Stimulated activated CD4-positive, alpha-beta T cell treated with anti-CD3 and anti-CD28 coated beads, Interleukin-1b, Interleukin-23, amount 100 ng/mL, for 24 hours (primary cell): Measurements from ENCODE around the gene NRAP.

Source experiments
- DNase-seq, 4 experiments: peaks; one replicate each; pipeline ENCODE4 v3.0.0-alpha.2; 2020; ENCODE audit warnings: low read depth in 4 of 4, low spot score in 1 of 4

Gene NRAP, protein sequence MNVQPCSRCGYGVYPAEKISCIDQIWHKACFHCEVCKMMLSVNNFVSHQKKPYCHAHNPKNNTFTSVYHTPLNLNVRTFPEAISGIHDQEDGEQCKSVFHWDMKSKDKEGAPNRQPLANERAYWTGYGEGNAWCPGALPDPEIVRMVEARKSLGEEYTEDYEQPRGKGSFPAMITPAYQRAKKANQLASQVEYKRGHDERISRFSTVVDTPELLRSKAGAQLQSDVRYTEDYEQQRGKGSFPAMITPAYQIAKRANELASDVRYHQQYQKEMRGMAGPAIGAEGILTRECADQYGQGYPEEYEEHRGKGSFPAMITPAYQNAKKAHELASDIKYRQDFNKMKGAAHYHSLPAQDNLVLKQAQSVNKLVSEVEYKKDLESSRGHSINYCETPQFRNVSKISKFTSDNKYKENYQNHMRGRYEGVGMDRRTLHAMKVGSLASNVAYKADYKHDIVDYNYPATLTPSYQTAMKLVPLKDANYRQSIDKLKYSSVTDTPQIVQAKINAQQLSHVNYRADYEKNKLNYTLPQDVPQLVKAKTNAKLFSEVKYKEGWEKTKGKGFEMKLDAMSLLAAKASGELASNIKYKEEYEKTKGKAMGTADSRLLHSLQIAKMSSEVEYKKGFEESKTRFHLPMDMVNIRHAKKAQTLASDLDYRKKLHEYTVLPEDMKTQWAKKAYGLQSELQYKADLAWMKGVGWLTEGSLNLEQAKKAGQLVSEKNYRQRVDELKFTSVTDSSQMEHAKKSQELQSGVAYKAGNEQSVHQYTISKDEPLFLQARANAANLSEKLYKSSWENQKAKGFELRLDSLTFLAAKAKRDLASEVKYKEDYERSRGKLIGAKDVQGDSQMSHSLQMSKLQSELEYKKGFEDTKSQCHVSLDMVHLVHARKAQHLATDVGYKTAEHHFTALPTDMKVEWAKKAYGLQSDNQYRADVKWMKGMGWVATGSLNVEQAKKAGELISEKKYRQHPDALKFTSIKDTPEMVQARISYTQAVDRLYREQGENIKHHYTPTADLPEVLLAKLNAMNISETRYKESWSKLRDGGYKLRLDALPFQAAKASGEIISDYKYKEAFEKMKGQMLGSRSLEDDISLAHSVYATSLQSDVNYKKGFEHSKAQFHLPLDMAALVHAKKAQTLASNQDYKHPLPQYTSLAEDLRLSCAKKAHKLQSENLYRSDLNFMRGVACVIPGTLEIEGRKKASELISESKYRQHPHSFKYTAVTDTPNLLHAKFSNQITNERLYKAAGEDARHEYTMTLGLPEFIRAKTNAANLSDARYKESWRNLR (N-terminal part only)

DNA sequence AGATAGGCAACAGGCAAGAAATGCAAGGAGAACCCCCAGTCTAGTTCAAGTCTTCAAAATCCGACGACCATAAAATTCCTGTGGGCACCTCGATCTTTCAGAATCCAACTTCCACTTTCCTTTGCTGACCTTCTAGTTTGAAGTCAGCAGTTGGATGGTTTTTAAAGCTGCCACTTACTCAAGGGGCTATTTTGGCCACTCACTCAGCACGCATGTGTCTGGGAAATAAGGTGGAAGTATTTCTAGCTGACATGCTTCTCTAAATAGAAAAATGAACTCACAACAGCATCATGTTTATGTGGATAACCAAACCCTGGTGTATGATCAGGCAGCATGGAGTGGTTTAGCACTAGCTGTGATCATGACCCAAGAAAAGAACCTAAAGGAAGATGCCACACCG is at the start of gene NRAP:
Gene NRAP (minus strand): TSS at position 134 of the 400 bp plus-strand sequence. CDS start 159 bp downstream, outside the sequence.
- DNase-seq, result no peak

DNA sequence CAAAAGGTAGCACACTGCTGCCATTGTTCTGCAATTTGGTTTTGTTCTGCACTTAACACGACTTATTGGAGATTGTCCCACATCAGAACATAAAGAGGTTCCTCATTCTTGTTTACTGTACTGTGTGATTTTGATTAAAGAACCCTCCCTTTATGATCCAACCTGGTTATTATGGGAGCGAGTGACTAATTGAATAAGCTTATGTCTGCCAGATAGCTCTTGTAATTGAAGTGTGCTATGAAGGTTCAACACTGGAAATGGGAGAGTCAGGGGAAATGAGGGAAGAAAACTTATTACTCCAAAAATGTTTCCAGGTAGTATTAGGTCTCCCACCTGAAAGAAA is 49.8 kb upstream of the NRAP start:
- no peak for DNase-seq

DNA sequence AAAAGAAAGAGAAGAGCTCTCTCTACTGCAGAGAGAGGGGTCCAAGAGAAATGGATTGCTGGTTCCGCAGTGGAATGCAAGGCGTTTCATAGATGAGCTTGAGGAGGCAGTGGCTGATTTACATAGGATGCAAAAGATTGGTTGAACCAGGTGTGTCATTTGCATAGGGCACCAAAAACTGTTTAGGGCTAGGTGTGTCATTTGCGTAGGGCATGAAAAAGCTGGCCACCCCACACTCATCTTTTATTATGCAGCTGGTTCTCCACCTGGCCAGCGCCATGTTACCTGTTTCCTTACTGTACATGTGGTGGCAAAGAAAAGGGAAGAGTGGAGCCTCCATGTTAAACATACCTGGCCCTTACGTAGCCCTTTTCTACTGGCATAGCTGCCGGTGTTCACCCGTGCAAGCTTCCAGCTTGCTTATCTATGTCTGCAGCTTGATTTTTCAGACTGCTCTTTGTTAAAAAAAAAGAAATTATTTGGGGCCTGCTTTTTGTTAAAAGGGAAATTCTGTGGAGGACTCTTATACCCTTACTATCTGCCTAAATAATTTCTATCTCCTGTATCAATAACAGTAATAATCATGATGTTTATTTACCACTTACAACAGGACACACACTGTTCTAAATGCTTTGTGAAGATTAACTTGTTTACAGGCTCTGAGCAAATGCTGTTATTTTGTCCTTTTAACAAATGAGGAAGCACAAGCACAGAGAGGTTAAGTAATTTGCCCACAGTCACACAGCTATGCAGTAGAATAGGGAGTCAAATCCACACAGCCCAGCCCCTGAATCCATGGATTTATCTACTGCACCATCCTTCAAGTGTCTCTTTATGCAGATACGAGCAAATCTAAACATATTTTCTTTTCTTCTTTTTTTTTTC is 49.2 kb upstream of the NRAP start:
- no peak for DNase-seq

DNA sequence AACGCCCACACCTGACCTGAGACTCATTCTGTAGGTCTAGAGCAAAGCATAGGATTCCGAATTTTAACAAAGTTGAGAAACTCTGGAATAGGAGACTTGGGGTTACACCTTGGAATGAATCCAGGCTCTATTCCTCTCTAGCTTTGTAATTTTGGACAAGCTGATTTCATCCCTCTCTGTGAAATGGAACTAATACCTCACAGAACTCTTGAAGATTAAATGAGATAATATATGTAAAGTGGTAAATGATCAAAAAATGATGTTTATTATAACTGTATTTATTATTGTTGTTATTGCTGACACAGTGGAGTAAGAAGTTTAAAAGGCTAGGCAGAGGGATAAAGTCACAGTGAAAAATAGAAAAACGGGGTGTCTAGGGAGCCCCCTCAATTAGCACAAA is 48.2 kb upstream of the NRAP start:
- no peak for DNase-seq

DNA sequence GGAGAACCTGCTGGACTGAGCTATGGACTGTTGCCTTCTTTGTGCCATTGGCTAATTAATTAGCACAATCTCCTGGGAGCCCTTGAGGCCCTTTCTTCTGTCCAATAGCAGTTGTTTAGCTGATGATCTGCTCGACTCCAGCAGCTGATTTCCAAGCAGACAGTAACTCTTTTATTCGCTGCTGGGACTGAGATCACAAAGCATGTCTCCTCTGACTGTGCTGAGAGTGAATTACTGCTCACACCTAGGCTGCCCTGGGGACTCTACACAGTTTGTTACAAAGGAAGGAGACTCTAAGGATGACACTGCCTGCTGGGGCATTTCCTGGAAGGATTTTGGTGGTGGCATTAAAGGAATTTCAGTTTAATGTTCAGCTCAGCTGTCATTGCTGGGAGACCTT is 47.3 kb upstream of the NRAP start:
- no peak for DNase-seq

DNA sequence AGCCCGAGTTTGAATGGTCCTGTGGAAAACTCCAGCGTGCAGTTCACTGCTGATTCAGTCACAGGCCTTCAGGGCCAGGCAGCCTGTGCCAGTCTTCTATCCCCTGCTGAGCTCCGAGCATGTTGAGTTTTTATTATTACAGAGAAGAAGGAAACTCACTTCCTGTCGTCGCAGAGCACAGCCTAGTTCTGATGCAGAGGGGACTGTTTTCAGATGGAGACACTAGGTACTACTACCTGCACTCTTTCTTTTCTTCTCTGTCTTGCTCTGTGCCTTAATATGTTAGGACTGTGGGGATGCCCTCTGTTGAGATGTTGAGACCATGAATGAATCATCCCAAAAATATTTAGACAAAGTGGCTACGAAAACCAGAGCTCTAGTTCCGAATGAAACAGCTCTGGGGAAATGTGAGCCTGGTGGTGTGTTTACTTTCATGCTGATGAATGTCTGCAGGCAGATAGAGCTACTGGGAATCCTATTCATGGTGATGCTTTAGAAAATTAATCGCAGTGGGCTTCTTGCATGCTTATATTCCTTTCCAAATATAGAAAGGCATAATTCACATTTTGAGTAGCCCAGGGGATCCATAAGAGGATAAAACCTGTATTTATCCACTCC is 45.5 kb upstream of the NRAP start:
- no peak for DNase-seq

DNA sequence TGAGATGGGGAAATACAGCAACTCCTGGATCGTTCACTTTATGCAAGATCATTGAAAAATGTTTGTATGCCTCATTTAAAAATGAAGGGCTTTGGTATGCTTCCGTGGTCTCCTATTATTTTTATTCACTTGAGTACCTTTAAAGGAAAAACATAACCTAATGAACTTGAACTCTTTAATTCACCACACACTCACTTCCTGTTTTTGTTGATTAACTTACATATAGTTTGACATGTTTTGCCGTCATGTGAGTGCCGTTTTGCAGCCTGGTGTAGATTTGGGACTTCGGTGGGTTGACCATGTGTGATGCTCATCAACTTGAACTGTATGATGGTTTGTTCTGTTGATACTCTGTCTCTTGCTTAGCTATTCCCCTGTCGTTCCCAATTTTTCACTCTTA is 44.8 kb upstream of the NRAP start:
- DNase-seq, result no peak

DNA sequence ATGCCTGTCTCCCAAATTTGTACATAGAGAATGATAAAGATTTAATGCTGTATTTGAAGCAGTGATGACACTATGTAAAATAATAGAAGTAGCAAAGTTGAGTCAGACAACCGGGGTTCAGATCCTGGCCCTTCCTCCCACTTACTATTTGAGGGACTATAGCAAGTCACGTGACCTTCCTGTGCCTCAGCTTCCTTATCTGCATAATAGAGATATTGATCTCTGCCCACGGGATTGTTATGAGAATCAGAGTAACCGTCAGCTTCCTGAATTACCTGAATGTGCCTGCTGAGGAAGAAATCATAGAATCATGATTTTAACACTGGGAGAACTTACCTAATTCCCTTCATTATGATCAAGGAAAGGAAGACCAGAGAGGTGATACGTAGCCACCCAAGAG is 42.8 kb upstream of the NRAP start:
- no peak for DNase-seq

DNA sequence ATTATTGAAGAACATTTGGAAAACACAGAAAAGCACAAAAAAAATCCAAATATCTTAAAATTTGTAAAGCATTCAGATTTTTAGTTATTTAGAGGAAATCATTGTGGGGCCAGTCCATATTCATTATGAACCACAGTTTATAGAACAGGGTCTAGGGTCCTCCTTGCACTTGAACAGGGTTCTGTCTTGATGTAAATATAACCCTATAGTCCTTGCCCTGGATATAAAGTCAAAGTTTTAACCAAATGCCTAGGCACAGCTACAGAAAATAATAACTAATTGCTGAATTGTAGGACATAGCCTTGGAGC is 41.5 kb upstream of the NRAP start:
- DNase-seq, result no peak

DNA sequence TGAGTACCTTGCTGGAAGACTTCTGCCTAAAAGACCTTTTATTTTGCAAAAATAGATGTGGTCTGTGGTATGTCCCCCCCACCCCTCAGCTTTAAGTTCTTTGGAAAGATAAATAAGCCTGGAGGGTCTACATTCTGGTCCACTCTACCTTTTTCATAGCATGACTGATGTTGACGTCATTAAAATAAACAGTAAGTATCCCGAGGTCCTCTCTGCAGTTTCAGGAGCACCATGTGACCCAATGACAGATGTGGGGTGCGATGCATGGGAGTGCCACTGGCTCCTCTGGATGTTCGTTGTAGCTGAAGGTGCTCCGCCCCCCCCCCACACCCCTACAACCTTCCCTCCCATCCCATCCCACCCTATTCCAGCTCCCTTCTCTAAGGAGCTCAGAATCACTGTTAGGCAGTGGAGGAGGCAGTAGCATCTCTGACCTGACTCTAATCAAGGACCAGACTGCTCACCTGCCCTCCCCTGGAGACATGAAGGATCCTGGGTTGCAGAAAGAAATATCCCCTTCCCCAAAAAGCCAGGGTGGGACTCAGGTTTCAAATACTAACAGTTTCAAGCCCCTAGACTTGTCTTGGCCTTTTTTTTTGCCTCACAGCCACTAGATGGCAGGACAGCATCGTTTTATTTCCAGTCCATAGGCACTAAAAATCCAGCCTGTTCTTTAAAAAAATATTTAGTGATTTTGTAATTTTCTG is 40.9 kb upstream of the NRAP start:
- no peak for DNase-seq

DNA sequence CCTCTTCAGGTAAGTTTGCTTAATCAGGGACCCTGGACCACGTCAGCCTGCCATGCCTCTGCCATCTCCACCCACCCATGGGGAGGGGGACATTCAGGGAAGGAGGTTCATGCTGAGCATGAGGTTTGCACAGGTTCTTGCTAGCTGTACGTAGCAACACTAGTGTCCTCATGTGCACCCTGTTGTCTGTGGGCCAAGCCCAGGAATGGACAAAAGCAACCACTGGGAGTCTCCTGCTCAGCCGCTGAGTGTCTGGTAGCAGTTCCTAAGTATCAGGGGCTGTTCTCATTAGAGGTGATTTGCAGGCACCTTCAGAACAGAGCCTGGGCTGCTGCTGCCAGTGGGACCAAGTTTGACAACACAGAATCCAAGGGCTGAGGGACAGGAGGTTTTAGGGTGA is 33.8 kb upstream of the NRAP start:
- no peak for DNase-seq

DNA sequence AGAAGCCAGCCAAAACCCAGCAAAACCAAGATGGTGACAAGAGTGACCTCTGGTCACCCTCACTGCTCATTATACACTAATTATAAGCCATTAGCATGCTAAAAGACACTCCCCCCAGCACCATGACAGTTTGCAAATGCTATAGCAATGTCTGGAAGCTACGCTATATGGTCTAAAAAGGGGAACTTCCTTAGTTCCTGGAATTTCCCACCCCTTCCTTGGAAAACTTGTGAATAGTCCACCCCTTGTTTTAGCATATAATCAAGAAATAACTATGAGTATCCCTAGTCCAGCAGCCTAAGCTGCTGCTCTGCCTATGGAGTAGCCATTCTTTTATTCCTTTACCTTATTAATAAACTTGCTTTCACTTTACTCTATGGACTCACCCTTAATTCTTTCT is 31.9 kb upstream of the NRAP start:
- no peak for DNase-seq

DNA sequence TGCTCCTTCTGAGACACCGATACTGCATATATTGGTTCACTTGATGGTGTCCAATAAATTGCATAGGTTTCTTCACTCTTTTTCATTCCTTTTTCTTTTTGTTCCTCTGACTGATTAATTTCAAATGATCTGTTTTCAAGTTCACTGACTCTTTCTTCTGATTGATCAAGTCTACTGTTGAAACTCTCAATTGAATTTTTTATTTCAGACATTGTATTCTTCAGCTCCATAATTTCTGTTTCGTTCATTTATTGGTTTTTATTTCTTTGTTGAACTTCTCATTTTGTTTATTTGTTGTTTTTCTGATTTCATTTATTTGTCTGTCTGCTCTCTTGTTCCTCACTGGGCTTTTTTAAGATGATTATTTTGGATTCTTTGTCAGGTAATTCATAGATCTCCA is 29.5 kb upstream of the NRAP start:
- DNase-seq, result no peak

DNA sequence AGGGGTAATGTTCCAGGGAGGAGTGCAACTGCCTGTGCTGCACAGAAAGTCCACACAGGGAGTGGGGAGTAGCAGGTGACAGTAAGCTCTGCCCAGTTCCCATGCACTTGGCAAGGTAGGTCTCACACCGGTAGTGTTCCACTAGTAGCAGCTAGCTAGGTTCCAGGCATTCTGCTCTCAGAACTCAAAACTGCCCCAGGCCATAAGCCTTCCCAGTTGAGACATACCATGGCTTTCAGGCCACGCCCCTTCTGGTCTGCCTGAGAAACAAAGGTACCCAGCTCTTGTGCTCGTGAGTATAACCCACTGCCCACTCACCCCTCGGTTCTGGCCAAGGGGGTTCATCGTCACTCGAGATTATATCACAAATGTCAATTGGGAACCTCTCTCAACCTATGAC is 28.4 kb upstream of the NRAP start:
- no peak for DNase-seq

DNA sequence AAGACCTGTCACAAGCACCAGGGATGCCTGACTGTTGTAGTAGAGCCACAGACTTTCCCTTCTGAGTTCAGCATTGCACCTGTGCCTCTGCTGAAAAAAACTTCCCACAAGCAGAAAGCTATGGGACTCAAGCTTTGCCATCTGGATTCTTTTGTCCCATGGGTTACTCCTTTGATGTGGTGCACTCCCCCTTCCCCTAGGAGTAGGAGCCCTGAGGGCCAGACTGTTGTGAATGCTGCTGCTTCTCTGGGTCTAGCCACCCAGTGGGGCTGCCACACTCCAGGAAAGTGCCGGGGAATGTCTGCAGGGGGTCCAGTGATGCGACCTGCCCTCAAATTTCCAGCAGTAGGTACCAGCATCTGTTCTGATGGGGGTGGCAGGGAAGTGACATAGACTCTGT is 27.5 kb upstream of the NRAP start:
- DNase-seq, result no peak

DNA sequence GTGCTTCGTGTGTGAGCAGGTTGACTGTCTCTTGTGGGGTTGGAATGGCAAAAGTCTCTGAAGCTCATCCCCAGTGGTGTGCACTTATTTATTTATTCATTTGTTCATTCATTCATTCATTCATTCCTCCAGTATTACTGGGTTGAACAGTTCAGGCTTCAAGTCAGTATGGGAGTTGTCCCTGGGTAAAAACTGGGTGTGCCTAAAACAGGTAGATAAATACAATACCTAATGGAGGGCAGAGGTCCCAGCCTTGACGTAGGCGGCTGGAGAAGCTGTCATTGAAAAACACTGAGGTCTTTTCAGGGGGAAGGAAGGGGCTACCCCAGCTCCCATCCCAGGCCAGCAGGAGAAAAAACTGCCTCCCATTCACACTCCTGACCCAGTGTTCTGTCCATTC is 26.9 kb upstream of the NRAP start:
- DNase-seq, result no peak

DNA sequence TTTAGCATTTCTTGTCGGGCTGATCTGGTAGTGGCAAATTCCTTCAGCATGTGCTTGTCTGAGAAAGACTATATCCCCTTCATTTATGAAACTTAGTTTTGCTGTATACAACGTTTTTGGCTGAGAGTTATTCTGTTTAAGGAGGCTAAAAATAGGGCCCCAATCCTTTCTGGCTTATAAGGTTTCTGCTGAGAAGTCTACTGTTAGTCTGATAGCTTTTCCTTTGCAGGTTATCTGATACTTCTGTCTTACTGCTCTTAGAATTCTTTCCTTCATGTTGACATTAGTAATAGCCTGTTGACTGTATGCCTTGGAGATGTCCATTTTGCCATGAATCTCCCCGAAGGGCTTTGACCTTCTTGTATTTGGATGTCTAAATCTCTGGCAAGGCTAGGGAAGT is 25.7 kb upstream of the NRAP start:
- DNase-seq, result no peak

DNA sequence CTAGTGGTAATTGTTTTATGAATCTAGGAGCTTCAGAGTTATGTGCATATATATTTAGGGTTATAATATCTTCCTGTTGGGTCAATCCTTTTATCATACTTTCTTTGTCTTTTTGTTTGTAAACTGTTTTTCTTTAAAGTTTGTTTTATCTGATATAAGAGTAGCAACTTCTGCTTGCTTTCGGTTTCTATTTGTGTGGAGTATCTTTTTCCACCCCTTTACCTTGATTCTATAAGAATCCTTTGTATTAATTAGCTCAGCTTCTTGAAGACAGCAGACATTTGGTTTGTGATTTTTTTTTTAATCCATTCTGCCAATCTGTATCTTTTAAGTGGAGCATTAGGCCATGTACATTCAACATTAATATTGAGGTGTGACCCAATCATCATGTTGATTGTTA is 25.2 kb upstream of the NRAP start:
- no peak for DNase-seq

DNA sequence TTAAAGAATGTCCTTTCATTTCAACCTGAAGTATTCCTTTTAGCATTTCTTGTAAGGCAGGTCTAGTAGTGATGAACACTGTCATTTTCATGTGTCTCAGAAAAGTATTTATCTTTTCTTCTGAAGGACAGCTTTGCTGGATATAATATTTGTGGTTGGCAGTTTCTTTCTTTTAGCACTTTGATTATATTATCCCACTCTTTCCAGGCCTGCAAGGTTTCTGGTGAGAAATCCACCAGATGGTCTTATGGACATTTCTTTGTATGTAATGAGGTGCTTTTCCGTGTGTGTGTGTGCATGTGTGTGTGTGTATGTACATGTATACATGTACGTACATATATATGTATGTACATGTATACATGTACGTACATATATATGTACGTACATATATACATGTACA is 23.2 kb upstream of the NRAP start:
- no peak for DNase-seq

DNA sequence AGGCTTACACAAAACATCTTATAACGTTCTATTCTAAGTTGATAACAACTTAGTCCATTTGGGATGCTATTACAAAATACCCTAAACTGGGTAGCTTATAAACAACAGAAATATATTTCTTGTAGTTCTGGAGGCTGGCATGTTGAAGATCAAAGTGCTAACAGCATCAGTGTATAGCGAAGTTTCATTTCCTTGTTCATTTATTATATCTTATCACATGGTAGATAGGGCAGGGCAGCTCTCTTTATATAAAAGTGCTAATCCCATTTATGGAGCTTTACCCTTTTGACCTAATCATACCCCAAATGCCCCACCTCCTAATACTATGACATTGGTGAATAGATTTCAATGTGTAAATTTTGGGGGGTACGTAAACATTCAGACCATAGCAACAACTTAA is 22.2 kb upstream of the NRAP start:
- no peak for DNase-seq
